Posterior cingulate gyrus (tissue), 11 donors: ENCODE data around the gene NFATC4.
"Not testable (repeated sequence)": the region's sequence is repeated elsewhere in the genome, so short reads cannot be mapped to it uniquely, and the experiment has no call there.

Experiments
- DNase-seq, 10 donors: peaks; one replicate each; pipeline versions ENCODE4 v3.0.0 to v3.0.0-alpha.2; 2020 to 2021; ENCODE audit warnings: mixed read lengths in 3 of 10
- intact Hi-C: fragments of 100-400 bp; cut with DNase I; formaldehyde crosslinking; loops from one replicate; pipeline ENCODE4 v1.15.1; 2023

NFATC4 gene

DNA sequence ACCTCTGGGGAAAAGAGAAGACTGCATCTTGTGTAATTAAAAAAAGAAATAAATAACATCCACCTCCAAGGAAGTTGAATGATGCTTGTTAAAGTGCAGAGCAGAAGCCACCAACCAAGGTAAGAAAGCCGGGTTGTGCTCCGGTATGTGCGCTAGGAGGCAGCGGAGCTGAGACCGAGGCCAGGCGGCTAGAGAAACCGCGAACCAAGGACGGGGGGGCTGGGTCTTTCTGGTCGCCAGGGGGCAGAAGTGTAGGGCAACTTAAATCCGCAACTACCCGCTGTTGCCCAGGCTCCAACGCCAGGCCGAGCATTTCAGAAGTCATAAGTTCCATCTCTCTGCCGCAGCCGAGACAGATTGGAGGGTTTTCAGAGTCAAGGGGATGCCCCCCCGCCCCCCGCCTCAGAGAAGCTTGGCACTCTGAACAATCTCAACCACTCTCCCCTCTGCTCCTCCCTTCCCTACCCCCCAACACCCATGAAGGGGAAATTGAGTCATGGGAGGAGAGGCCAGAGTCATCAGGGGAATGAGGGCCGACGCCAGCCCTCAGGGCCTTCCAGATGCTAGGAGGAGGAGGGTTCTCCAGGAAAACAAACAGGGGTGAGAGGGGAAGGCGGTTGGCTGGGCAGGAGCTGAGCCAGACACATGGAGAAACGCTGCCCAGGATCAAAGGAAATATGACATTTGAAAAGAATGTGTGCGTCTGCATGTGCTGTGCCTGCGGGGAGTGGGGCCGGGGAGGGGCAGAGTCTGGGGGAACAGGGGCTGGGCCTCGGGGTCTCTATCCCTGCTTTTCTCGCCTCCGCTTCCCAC lies 2.2 kb upstream of the NFATC4 start:
- intact Hi-C loops, result loop anchor here (5.0 kb wide), 1 partner anchor 61 kb away; the partner anchor contains the start of genes CBLN3 and KHNYN
- DNase-seq, result peak in 8 of 10 donors; percentile 15 to 92 (median 52)

DNA sequence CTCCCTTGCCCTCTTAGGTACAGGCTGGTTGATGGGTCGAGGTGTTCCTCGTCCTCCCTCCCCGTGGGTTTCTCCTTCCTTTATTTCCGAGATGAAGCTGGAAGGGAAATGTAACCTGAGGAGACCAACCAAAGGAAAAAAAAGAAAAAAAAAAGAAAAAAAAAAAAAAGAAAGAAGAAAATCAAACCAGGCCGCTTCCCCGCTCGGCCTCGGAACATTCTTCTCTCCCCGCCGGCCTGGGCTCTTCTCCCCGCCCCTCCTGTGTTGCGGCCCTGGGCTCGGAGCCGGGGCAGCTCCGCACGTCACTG lies 1.6 kb upstream of the NFATC4 start:
- peak in 1 of 10 donors; percentile 77 for DNase-seq
- intact Hi-C loops, result loop anchor here (5.0 kb wide), 1 partner anchor 61 kb away; the partner anchor contains the start of genes CBLN3 and KHNYN

DNA sequence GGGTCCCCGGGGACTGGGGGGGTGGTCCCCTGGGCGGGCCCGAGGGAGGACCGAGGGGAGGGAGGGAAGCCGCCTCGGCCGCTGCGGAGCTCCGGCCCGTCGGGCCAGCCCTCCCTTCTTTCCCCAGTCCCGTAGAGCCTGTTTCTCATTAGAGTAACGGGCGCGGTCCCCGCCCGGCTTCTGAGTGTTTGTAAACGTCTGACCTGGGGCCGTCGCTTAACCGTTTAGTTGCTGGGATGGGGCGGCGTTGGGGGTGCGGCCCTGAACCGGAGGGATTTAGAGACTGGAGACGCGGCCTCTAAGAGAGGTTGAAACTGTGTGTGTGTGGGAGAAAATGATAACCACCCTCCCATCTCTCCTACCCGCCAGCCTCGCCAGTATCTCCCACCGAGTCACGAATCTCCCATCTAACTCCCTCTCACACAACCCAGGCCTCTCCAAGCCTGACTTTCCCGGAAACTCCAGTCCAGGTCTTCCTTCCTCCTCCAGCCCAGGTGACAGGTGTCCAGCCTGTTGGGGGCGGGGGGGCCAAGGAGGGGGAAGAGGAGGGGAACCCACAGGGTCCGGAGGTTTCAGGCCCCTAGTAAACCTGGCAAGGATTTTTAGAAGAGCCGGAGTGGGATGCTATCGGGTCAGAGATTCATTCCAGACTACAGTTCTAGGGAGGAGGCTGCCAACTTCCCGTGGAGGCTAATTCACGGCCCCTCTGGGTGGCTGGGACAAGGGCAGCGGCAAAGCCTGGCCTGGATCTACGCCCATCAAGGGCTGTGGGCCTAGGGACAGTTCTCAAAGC lies 1.1 kb upstream of the NFATC4 start:
- intact Hi-C loops, result loop anchor here (5.0 kb wide), 1 partner anchor 60 kb away; the partner anchor contains the start of genes CBLN3 and KHNYN

DNA sequence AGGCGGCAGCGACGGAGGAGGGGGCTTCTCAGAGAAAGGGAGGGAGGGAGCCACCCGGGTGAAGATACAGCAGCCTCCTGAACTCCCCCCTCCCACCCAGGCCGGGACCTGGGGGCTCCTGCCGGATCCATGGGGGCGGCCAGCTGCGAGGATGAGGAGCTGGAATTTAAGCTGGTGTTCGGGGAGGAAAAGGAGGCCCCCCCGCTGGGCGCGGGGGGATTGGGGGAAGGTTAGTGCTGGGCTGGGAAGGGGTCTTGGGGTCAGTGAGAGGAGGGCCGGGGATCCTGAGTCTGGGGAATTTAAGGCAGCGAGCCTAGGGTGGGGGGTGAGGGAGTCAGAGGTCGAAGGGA lies 203 bp downstream of the NFATC4 start:
- intact Hi-C loops, result loop anchor here (5.0 kb wide), 1 partner anchor 59 kb away; the partner anchor contains the start of genes CBLN3 and KHNYN
- no peak for DNase-seq

More for the DNA sequence above, 1.1 kb upstream of the NFATC4 start:
- DNase-seq, result peak in 6 of 10 donors; percentile 8 to 89 (median 38)

DNA sequence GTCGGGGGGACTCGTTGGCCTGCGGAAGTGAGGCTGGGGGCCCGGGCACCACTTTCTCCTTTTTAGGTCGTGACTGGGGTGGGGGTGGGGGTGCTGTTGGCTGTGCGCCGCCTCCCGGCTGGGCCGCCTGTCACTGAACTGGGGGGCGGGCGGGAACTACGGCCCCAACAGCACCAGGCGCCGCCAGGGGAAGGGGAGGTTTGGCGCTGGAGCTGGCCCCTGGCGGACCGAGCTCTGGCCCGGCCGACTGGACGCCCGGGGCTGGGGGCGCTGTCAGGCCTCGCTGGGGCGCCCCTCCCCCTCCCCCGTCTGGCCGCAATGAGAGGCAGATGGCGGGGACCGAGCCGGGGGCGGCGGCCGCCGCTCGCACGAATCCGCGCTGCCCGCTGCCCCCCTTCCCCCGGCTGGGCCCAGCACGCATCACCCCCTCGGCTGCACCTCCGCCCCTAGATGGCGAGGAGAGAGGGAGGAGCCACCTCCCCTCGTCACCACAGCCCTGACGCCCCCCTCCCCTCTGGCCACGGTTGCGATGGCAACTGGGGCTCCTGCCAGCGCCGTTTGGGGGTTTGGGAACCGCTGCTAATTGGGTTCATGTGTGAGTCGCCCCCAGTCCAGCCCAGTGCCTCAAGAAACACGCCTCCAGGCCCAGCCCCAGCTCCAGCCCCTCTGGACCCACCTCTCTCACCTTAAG lies 723 bp downstream of the NFATC4 start:
- intact Hi-C loops, result loop anchor here (5.0 kb wide), 1 partner anchor 59 kb away; the partner anchor contains the start of genes CBLN3 and KHNYN
- DNase-seq, result peak in 5 of 10 donors; percentile 21 to 89 (median 34)

DNA sequence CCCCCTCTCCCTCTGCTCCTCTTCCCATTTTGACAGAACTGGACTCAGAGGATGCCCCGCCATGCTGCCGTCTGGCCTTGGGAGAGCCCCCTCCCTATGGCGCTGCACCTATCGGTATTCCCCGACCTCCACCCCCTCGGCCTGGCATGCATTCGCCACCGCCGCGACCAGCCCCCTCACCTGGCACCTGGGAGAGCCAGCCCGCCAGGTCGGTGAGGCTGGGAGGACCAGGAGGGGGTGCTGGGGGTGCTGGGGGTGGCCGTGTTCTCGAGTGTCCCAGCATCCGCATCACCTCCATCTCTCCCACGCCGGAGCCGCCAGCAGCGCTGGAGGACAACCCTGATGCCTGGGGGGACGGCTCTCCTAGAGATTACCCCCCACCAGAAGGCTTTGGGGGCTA lies 1.5 kb downstream of the NFATC4 start:
- intact Hi-C loops, result loop anchor here (5.0 kb wide), 1 partner anchor 58 kb away; the partner anchor contains the start of genes CBLN3 and KHNYN
- DNase-seq, result peak in 1 of 10 donors; percentile 62

DNA sequence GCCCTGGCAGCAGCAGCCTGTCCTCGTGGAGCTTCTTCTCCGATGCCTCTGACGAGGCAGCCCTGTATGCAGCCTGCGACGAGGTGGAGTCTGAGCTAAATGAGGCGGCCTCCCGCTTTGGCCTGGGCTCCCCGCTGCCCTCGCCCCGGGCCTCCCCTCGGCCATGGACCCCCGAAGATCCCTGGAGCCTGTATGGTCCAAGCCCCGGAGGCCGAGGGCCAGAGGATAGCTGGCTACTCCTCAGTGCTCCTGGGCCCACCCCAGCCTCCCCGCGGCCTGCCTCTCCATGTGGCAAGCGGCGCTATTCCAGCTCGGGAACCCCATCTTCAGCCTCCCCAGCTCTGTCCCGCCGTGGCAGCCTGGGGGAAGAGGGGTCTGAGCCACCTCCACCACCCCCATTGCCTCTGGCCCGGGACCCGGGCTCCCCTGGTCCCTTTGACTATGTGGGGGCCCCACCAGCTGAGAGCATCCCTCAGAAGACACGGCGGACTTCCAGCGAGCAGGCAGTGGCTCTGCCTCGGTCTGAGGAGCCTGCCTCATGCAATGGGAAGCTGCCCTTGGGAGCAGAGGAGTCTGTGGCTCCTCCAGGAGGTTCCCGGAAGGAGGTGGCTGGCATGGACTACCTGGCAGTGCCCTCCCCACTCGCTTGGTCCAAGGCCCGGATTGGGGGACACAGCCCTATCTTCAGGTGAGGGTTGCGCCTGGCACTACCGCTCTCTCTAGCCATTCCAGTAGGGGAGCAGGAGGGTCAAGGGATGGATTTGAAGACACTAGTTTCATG lies 2.1 kb downstream of the NFATC4 start:
- DNase-seq, result peak in 1 of 10 donors; percentile 81
- intact Hi-C loops, result loop anchor here (5.0 kb wide), 1 partner anchor 57 kb away; the partner anchor contains the start of genes CBLN3 and KHNYN

DNA sequence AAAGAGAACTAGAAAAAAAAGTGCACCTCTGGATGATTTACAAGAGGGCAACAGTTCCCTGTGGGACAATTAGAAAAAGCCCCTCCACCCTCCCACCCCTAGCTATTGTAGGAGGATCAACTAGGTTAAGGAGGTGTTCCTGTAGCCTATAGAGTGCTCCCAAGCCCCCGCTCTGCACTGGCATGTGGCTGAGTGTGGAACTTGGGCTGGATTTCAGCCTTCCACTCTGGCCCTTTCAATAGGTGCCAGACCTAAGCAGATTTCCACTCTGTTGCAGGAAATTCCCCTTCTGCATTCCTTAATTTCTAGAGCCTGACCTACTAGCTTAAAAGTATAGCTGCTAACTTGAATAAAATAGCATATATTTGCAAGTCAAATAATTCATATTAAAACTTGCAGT lies 2.8 kb downstream of the NFATC4 start:
- intact Hi-C loops, result no loop called here
- no peak for DNase-seq

DNA sequence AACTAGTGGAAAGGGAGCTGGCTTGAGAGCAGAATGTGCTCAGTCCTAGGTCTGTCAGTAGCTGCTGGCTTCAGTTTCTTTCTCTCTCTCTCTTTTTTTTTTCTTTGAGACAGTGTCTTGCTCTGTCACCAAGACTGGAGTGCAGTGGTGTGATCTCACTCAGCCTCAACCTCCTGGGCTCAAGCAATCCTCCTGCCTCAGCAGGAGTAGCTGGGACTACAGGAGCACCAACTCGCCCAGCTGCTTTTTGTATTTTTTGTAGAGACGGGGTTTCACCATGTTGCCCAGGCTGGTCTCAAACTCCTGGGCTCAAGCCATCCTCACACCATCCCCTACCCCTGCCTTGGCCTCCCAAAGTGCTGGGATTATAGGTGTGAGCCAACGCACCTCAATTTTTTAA lies 3.6 kb downstream of the NFATC4 start:
- intact Hi-C loops, DNase-seq: not testable (repeated sequence)

DNA sequence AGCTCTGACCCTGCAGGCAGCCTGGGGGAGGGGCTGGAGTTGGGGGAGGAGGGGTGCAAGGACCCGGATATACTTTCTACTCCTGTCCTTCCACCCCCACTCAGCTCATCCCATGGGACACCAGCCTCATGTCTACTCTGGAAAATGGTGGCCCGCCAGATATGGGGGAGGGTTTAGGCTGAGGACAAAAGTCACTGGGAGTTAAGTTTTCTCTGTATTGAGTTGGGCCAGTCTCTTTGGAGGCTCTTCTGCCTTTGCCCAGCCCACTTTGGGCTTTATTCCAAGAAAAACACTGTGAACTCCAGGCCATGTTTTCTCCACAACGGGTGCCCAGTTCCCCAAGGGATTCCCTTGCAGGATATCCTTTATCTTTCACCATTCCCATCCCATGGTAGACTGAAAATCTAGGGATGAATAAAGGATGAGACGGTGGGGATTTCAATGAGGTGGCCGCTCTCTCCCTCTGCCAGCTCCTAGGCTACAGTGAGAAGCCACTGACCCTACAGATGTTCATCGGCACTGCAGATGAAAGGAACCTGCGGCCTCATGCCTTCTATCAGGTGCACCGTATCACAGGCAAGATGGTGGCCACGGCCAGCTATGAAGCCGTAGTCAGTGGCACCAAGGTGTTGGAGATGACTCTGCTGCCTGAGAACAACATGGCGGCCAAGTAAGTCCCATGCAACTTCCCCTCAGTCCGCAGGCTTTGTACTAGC lies 4.9 kb downstream of the NFATC4 start:
- intact Hi-C loops, result no loop called here
- peak in 1 of 10 donors; percentile 48 for DNase-seq

DNA sequence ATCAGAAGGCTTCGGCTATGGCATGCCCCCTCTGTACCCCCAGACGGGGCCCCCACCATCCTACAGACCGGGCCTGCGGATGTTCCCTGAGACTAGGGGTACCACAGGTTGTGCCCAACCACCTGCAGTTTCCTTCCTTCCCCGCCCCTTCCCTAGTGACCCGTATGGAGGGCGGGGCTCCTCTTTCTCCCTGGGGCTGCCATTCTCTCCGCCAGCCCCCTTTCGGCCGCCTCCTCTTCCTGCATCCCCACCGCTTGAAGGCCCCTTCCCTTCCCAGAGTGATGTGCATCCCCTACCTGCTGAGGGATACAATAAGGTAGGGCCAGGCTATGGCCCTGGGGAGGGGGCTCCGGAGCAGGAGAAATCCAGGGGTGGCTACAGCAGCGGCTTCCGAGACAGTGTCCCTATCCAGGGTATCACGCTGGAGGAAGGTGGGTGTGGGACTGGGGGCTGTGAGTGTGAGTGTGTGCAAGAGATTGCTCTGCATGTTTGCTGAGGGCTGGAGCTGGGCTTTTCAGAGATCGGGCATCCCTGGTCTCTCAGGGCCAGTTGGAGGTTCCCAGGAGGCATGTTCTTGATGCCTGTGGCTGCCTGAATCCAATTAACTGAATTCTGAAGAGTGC lies 8.6 kb downstream of the NFATC4 start:
- peak in 1 of 10 donors; percentile 63 for DNase-seq
- intact Hi-C loops, result no loop called here

DNA sequence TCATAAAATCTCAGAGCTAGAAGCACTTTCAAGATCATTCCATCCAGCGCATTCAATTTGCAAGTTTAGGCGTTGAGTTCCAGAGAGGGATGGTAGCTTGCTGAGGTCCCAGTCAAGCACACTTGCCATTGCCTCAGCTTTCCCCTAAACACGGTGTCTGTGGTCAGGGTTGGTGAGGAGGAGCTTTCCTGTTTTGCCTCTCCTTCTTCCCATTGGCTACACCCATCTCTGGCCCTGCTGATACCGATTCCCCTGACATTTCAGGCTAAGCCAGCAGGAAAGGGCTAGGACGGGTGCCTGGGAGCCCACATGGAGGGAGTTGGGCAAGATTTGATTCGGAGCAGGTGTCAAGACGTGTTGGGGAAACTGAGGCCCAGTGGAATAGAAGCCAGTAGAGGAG lies 9.1 kb downstream of the NFATC4 start:
- peak in 1 of 10 donors; percentile 48 for DNase-seq
- intact Hi-C loops, result no loop called here

DNA sequence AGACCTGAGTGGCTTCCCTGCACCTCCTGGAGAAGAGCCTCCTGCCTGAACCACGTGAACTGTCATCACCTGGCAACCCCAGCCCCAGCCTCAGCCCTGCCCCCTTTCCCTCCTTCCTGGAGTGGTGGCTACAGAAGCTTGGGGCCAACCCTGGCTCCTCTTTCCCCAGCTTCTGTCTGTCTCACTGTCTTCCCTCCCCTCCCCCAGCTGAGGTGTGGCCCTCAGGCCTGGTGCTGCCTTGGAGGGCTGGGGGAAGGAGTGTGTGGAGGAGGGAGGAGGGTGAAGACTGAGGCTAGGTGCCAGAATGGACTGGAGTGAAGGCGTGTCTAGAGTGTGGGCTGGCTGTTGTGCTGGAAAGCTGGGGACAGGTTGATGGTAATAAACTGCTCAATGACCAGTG lies 9.7 kb downstream of the NFATC4 start:
- intact Hi-C loops, result no loop called here
- DNase-seq, result no peak

DNA sequence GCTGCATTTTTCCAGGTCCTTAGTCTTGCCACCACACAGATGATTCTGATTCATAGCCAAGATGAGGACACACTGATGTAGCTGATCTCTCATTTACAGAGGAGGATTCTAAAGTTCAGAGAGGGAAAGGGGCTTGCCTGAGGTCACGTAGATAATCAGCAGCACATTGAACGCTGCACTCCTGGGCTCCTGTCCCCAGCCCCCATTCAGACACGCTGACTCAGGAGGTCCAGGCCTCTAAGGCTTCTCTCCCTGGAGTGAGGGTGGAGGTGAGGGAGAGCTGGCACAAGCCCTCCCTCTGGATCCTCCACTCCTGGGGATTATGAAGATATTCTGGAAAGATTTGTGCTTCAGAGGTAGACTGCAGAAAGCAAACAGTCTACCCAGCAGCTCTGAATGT lies 10.3 kb downstream of the NFATC4 start:
- intact Hi-C loops, result no loop called here
- no peak for DNase-seq

DNA sequence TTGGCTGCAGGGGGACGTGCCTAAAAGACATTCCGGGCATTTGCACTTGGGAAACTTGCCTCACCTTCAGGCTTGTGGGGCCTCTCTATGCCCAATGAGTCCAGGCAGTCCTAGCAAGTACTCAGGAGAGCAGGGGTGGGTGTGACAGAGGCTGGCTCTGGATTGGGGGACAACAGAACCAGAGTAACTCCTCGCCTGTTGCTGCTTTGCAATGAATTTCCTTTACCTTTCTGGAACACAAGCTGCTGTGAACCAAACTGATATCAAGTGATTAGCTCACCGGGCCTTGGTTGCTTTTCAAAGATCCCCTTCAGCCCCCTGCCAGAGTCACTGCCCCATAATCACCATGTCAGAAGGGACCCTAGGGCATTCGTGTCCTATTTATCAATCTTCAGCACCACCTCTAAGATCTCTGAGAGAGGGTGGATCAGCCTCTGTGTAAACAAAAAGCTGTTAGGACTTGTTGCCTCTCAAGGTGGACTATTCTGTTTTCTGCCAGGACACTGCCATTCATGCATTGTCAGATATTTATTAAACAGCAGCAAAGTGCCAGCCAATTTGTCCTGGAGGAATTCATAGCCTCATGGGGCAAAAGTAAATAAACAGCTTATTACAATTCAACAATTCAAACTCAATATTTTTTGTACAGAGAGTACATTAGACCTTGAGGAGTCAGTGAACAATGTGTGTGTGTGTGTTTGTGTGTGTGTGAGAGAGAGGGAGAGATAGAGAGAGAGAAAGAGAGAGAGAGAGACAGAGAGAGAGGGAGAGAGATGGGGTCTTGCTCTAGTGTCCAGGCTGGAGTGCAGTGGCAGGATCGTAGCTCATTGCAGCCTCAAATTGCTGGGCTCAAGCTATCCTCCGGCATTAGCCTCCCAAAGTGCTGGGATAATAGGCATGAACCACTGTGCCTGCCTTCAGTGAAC lies 11.3 kb downstream of the NFATC4 start:
- peak in 1 of 10 donors; percentile 63 for DNase-seq
- intact Hi-C loops, result no loop called here

DNA sequence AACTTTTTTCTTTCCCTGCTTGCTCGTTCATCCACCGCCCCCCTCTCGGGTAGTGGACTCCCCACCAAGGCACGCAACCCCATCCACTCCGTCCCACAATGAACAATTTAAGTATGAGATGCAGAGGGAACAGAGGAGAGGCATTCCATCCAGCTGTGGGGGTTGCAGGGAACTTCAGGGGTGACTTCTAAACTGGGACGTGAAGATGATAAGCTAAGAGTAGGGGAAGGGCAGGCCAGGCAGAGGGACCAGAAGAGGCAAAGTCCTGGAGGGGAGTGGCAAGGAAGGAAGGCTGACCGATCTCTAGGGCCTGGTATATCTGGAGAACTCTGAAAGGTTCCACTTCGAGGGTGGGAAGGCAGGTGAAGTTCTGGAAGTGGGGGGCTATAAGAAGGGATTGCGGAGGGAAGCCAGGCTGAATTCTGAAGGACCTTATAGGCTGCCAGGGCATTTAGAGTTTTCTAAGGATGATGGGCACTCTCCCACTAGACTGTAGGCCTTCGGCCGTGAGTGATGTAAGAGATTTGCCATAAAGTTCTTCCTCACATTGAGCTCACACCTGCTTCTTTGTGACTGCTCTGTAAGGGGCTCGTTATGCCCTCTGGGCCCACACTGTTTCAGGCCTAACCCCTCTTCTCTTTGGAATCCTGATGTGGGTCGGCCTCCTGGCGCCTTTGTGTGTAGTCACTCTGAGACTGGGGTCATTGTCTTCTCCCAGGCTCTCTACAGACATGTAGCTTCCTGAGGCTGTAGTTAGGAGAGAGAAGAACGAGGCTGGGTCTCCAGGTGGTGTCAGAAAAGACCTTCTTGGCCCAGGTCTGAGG lies 12.1 kb downstream of the NFATC4 start:
- intact Hi-C loops, result no loop called here
- no peak for DNase-seq
